ENCODE measurements around the gene CBLL1.

The CBLL1 gene

GRCh38 chr7:107742678-107743566 is 1.0 kb upstream of the CBLL1 start:
- DNase-seq (ENCODE audit: low read depth in 2 of 2), result no peak

DNA sequence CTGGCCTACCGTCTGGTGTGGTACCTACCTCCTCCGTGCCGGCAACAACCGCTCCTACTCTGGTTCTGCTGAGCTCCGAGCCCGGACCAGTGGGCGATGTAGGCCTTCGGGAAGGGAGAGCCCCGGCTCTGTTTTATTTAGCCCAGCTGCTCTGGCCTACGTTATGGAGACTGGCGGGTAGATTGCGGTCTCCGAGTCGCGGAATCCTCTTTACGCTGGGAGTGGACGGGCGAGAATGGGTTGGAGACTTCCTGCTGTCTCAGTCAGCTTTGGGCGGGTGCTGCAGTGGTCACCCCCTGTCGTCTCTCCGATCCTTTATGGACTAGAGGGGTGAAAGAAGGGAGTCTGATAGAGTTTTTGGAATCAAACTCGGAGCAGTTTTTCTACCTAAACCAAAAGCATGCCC is 406 bp downstream of the CBLL1 start:
- no peak for DNase-seq (ENCODE audit: low read depth in 2 of 2)

GRCh38 chr7:107746006-107746405 is 2.1 kb downstream of the CBLL1 start:
- DNase-seq (ENCODE audit: low read depth in 2 of 2), result no peak

DNA sequence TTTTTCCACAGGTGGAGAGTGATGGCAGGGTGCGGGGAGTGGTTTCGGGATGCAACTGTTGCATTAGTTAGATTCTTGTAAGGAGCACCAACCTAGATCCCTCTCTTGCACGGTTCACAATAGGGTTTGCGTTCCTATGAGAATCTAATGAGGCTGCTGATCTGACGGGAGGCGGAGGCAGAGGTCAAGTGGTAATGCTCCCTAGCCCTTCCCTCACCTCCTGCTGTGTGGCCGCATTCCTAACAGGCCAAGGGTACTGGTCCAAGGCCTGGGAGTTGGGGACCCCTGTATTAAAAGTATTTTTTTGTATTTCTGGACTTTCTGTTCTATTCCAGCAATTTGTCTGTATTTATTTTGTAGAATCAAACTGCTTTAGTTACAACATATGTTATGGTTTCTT is 7.2 kb downstream of the CBLL1 start:
- no peak for DNase-seq (ENCODE audit: low read depth in 2 of 2)

DNA sequence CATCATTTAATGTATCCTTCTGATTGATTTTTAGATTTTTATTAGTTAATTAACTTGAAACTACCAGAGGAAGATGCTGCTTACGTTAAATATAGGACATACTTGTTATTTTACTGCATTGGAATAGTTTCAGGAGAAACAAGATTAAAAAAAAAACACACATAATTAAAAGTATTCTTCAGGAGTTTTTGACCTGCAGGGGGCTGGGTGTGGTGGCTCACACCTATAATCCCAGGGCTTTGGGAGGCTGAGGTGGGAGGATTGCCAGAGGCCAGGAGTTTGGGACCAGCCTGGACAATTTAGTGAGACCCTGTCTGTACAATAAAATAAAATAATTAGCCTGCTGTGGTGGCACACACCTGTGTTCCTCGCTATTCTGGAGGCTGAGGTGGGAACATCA is 10.7 kb downstream of the CBLL1 start:
- no peak for DNase-seq (ENCODE audit: low read depth in 2 of 2)

DNA sequence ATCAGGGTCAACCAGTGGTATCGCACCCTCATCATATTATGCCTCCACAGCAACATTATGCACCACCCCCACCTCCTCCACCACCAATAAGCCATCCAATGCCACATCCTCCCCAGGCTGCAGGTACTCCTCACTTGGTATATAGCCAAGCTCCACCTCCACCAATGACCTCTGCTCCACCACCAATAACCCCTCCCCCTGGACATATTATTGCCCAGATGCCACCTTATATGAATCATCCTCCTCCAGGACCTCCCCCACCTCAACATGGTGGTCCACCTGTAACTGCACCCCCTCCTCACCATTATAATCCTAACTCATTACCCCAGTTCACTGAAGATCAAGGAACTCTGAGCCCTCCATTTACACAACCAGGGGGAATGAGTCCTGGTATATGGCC is 14.7 kb downstream of the CBLL1 start:
- DNase-seq (ENCODE audit: low read depth in 2 of 2), result no peak

- no peak for DNase-seq (ENCODE audit: low read depth in 2 of 2)
These were observed 23.4 kb downstream of the CBLL1 start for GRCh38 chr7:107767391-107767790.

GRCh38 chr7:107768263-107768662 is 24.3 kb downstream of the CBLL1 start:
- no peak for DNase-seq (ENCODE audit: low read depth in 2 of 2)

GRCh38 chr7:107773027-107773426 is 29.1 kb downstream of the CBLL1 start:
- no peak for DNase-seq (ENCODE audit: low read depth in 2 of 2)

DNA sequence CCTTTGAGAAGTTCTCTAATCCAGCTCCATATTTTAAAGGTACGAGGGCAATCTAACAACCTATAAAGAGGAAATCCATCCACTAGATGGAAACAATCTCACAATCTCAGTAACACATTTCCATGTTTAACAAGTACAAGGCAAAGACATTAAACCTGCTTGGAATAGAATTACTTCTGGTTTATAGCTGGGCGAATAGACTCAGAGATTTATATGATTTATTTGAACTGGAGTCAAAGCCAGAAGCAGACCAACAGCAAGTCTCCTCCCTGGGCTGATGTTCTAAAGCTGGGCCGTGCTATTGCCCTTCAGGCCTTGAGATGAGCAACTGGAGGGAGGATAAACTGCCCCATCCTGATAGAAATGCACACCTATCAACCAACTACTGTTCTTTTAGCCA is 33.8 kb downstream of the CBLL1 start:
- no peak for DNase-seq (ENCODE audit: low read depth in 2 of 2)

GRCh38 chr7:107778283-107778682 is 34.3 kb downstream of the CBLL1 start:
- no peak for DNase-seq (ENCODE audit: low read depth in 2 of 2)

DNA sequence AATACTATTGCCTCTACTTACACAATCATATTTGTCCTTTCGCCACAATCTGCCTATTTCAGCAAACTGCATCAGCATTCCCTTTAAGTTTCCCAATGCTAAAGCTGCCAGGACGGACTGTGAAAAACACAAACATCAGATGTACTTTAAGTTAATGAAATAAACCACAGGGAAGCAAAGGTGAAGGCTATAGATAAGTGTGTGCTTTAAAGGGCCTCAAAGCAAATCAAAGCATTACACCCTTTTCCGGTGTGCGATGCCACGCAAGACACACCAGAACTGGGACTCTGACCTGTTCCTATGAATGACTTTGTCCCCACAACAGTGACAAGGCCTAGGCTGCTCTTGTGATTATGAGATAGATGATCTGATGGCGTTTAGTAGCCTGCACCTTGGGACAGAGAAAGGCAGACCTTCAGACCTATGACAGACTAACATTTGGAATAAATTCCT is 35.7 kb downstream of the CBLL1 start:
- DNase-seq (ENCODE audit: low read depth in 2 of 2), result no peak

- DNase-seq (ENCODE audit: low read depth in 2 of 2), result no peak
These were observed 38.4 kb downstream of the CBLL1 start for GRCh38 chr7:107782374-107782773.

DNA sequence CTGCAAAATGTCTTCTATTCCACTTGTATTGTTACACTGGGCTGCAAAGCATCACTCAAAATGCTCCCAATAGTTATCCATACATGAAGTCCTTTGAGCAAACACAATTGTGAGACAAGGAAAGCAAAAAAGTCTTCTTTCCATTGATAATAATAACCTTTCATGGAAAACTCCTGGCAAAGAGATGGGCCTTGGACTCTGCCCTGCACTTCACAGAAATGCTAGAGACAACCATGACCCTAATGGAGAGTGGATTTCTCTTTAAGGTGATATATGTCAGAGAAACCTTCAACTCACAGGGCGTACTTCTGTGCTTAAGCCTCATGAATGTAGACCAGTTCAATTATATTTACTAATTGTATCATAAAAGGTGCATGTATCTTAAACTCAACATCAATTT is 39.7 kb downstream of the CBLL1 start:
- no peak for DNase-seq (ENCODE audit: low read depth in 2 of 2)

GRCh38 chr7:107785170-107785569 is 41.2 kb downstream of the CBLL1 start:
- DNase-seq (ENCODE audit: low read depth in 2 of 2), result no peak

- DNase-seq (ENCODE audit: low read depth in 2 of 2), result no peak
These were observed 42.0 kb downstream of the CBLL1 start for GRCh38 chr7:107785926-107786325.

DNA sequence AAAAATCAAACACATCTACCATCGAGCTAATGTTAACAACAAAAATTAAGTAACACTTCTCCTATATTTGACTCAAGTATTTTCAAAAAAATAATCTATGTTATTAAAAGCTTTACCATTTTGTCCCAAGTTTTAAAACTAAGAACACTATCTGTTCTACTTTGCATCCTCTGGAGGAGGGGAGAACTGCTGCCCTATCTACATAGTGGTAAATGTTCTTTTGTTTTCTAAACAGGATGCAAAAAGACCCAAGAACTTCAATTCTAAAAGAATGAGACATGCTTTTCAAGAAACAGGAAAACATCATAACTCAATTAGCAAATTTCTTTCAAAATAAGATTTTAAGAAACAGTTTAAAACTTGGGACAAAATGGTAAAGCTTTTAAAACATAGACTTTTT is 44.3 kb downstream of the CBLL1 start:
- DNase-seq (ENCODE audit: low read depth in 2 of 2), result no peak

DNA sequence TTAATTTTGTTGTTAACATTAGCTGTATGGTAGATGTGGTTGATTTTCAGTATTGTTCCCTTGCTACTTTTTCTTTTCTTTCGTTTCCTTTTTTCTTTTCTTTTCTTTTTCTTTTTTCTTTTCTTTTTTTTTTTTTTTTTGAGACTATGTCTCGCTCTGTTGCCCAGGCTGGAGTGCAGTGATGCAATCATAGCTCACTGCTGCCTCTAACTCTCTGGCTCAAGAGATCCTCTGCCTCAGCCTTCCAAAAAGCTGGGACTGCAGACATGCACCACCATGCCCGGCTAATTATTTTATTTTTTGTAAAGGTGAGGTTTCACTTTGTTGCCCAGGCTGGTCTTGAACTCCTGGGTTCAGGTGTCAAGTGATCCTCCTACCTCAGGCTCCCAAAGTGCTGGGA is 44.7 kb downstream of the CBLL1 start:
- no peak for DNase-seq (ENCODE audit: low read depth in 2 of 2)

DNA sequence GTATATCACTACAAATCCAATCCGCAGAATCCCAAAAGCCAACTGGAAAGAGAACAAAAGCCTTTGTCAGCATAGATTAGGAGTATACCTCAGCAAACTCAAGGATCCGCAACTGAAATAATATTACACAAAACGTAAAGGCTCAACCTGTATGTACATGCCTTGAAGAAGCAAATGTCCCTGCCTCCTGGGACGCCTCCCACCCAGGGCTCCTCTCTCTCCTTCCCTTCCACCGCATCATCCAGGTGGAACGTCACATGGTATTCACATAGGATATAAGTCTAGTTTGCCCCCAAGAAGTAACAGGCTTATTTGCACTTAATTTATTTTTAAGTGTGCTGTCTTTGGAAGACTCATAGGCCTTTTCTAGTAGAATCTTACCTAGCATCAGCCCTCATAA is 45.7 kb downstream of the CBLL1 start:
- DNase-seq (ENCODE audit: low read depth in 2 of 2), result no peak

DNA sequence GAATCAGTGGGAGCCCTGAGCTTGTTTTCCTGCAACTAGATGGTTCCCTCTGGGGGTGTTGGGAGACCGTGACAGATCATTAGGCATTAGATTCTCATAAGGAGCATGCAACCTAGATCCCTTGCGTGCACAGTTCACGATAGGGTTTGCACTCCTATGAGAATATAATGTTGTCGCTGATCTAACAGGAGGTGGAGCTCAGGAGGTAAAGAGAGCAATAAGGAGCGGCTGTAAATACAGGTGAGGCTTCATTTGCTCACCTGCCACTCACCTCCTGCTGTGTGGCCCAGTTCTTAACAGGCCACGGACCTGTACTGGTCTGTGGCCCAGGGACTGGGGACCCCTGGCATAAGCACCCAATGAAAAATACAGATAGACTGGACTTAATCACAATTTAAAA is 48.4 kb downstream of the CBLL1 start:
- no peak for DNase-seq (ENCODE audit: low read depth in 2 of 2)

- DNase-seq (ENCODE audit: low read depth in 2 of 2), result no peak
These were observed 55.8 kb downstream of the CBLL1 start for GRCh38 chr7:107799647-107800264.

- DNase-seq (ENCODE audit: low read depth in 2 of 2), result no peak
These were observed 59.2 kb downstream of the CBLL1 start, which contains the start of gene SLC26A3 for GRCh38 chr7:107803009-107803610. TSS of gene SLC26A3 (minus strand) at chr7:107803223. CDS start at chr7:107794509, 8,714 bp downstream.

DNA sequence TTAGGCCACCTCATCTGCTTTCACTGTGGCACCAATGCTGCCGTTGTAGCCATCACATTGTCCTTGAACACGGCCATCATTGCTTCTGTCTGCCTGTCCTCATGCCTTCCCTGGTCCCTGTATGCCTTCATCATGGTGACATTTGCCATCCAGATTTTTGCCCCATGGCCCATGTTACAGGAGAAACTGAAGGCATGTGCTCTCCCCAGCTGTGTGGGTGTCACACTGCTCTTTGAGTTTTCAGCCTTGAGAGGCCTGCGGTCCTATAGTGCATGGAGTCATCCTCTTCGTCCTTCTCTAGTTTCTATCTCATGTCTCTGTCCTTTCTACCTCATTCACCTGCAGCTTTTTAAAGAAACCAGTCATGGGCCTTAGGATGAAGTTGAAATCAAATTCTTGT is 65.2 kb downstream of the CBLL1 start:
- no peak for DNase-seq (ENCODE audit: low read depth in 2 of 2)
